ENCODE data around the gene SPATA3. TPM values are rescaled to one million over a fixed set of nuclear protein-coding genes. Genes with fewer than 3 reads are reported as not detected.

SPATA3 gene
- total RNA-seq, 1 experiment from 2014 or later: not detected

- H3K27me3 Mint-ChIP-seq (ENCODE audit: unreplicated experiment): peaks cover 100% of the 10 kb centered on the region
- TF ChIP-seq CTCF (IDR thresholded peaks at IDR 0.05; ENCODE audit: unreplicated experiment): no peak
- peaks cover 11% of the 10 kb centered on the region for H3K4me1 Mint-ChIP-seq (ENCODE audit: low read depth, unreplicated experiment)
- intact Hi-C loops (cut with micrococcal nuclease; ENCODE audit: unreplicated experiment): loop anchor here (2.0 kb wide), 1 partner anchor 50 kb away; no protein-coding TSS in a partner anchor
- peak; percentile 61 for DNase-seq
- no peaks in the 10 kb centered on the region for H3K36me3 Mint-ChIP-seq (ENCODE audit: insufficient read depth, unreplicated experiment)
- H3K4me3 Mint-ChIP-seq (ENCODE audit: low read depth, unreplicated experiment): peak overlapping the region; percentile 38
- peaks cover 6% of the 10 kb centered on the region for H3K9me3 Mint-ChIP-seq (ENCODE audit: low read depth, unreplicated experiment)
- no peak overlapping the region for H3K27ac Mint-ChIP-seq (ENCODE audit: unreplicated experiment)
- CTCF ChIA-PET: interaction anchor here (0.8 to 1.8 kb wide), 2 partner anchors 13 to 53 kb away, joined by 3 to 13 read pairs; no protein-coding TSS in a partner anchor
- no TSS peak for BruUV-seq (replicated peaks)
Observed at GRCh38 chr2:231000211-231000904, 4.4 kb downstream of the SPATA3 start.

GRCh38 chr2:231001036-231001435, 5.1 kb downstream of the SPATA3 start:
- peaks cover 9% of the 10 kb centered on the region for H3K9me3 Mint-ChIP-seq (ENCODE audit: low read depth, unreplicated experiment)
- no peak overlapping the region for H3K4me3 Mint-ChIP-seq (ENCODE audit: low read depth, unreplicated experiment)
- peaks cover 11% of the 10 kb centered on the region for H3K4me1 Mint-ChIP-seq (ENCODE audit: low read depth, unreplicated experiment)
- TF ChIP-seq CTCF (IDR thresholded peaks at IDR 0.05; ENCODE audit: unreplicated experiment): no peak
- H3K27ac Mint-ChIP-seq (ENCODE audit: unreplicated experiment): no peak overlapping the region
- H3K36me3 Mint-ChIP-seq (ENCODE audit: insufficient read depth, unreplicated experiment): no peaks in the 10 kb centered on the region
- BruUV-seq (replicated peaks): no TSS peak
- DNase-seq: no peak
- peaks cover 100% of the 10 kb centered on the region for H3K27me3 Mint-ChIP-seq (ENCODE audit: unreplicated experiment)
- intact Hi-C loops (cut with micrococcal nuclease; ENCODE audit: unreplicated experiment): loop anchor here (2.0 kb wide), 1 partner anchor 50 kb away; no protein-coding TSS in a partner anchor
- CTCF ChIA-PET: no interaction called here

GRCh38 chr2:231001921-231002320, 6.0 kb downstream of the SPATA3 start:
- H3K27me3 Mint-ChIP-seq (ENCODE audit: unreplicated experiment): peaks cover 92% of the 10 kb centered on the region
- no TSS peak for BruUV-seq (replicated peaks)
- peaks cover 11% of the 10 kb centered on the region for H3K4me1 Mint-ChIP-seq (ENCODE audit: low read depth, unreplicated experiment)
- H3K27ac Mint-ChIP-seq (ENCODE audit: unreplicated experiment): no peak overlapping the region
- H3K9me3 Mint-ChIP-seq (ENCODE audit: low read depth, unreplicated experiment): peaks cover 9% of the 10 kb centered on the region
- DNase-seq: no peak
- no peak overlapping the region for H3K4me3 Mint-ChIP-seq (ENCODE audit: low read depth, unreplicated experiment)
- intact Hi-C loops (cut with micrococcal nuclease; ENCODE audit: unreplicated experiment): loop anchor here (2.0 kb wide), 1 partner anchor 49 kb away; no protein-coding TSS in a partner anchor
- no peak for TF ChIP-seq CTCF (IDR thresholded peaks at IDR 0.05; ENCODE audit: unreplicated experiment)
- H3K36me3 Mint-ChIP-seq (ENCODE audit: insufficient read depth, unreplicated experiment): no peaks in the 10 kb centered on the region
- CTCF ChIA-PET: no interaction called here

GRCh38 chr2:231002641-231003040, 6.7 kb downstream of the SPATA3 start:
- peaks cover 9% of the 10 kb centered on the region for H3K9me3 Mint-ChIP-seq (ENCODE audit: low read depth, unreplicated experiment)
- no peak for TF ChIP-seq CTCF (IDR thresholded peaks at IDR 0.05; ENCODE audit: unreplicated experiment)
- no peaks in the 10 kb centered on the region for H3K36me3 Mint-ChIP-seq (ENCODE audit: insufficient read depth, unreplicated experiment)
- BruUV-seq (replicated peaks): no TSS peak
- intact Hi-C loops (cut with micrococcal nuclease; ENCODE audit: unreplicated experiment): no loop called here
- peaks cover 11% of the 10 kb centered on the region for H3K4me1 Mint-ChIP-seq (ENCODE audit: low read depth, unreplicated experiment)
- CTCF ChIA-PET: no interaction called here
- DNase-seq: no peak
- peaks cover 92% of the 10 kb centered on the region for H3K27me3 Mint-ChIP-seq (ENCODE audit: unreplicated experiment)
- H3K27ac Mint-ChIP-seq (ENCODE audit: unreplicated experiment): no peak overlapping the region
- no peak overlapping the region for H3K4me3 Mint-ChIP-seq (ENCODE audit: low read depth, unreplicated experiment)

All from Calu3 (cell line).